SK-N-SH treated with all-trans-retinoic acid at 6 μM for 48 hours (cell line): ENCODE data around the gene DND1.
"Not testable (repeated sequence)": the region's sequence is repeated elsewhere in the genome, so short reads cannot be mapped to it uniquely, and the experiment has no call there.

ENCODE experiments used
- ATAC-seq: fragments of 200-7000 bp; cut with Tn5 transposase; 3 replicates; pipeline ENCODE4 v1.9.1; 2020; ENCODE audit warnings: mild to moderate bottlenecking, moderate library complexity
- ARNTL ChIP-seq: fragments of 450-650 bp; formaldehyde crosslinking; IDR thresholded peaks from 2 replicates; pipeline ENCODE4 v1.5.0; 2020; ENCODE audit warnings: low read depth, mild to moderate bottlenecking, moderate library complexity, borderline replicate concordance
- CSDC2 ChIP-seq: fragments of 250-450 bp; sonication (Bioruptor Pico); IDR thresholded peaks from 2 replicates; pipeline ENCODE4 v1.5.0; 2020; ENCODE audit warnings: mild to moderate bottlenecking, moderate library complexity
- ESRRG ChIP-seq: fragments of 250-450 bp; sonication (Bioruptor Pico); IDR thresholded peaks from 2 replicates; pipeline ENCODE4 v1.6.1; 2021; ENCODE audit warnings: mild to moderate bottlenecking
- GLIS3 ChIP-seq: fragments of 250-450 bp; sonication (Bioruptor Pico); IDR thresholded peaks from 2 replicates; pipeline ENCODE4 v1.5.0; 2020; ENCODE audit warnings: mild to moderate bottlenecking, moderate library complexity
- ISL1 ChIP-seq: fragments of 250-450 bp; sonication (Bioruptor Pico); IDR thresholded peaks from 2 replicates; pipeline ENCODE4 v2.1.2; 2022; ENCODE audit warnings: mild to moderate bottlenecking, moderate library complexity
- OSR1 ChIP-seq: fragments of 250-450 bp; sonication (Bioruptor Pico); IDR thresholded peaks from 2 replicates; pipeline ENCODE4 v1.8.0; 2022; ENCODE audit warnings: moderate library complexity, mild to moderate bottlenecking, inconsistent platforms
- RARB ChIP-seq: fragments of 250-450 bp; sonication (Bioruptor Pico); IDR thresholded peaks from 2 replicates; pipeline ENCODE4 v1.8.0; 2021; ENCODE audit warnings: mild to moderate bottlenecking, moderate library complexity
- SNAI2 ChIP-seq: fragments of 250-450 bp; sonication (Bioruptor Pico); IDR thresholded peaks from 2 replicates; pipeline ENCODE4 v1.5.0; 2020; ENCODE audit warnings: mild to moderate bottlenecking, moderate library complexity
- TOX ChIP-seq: fragments of 250-450 bp; sonication (Bioruptor Pico); IDR thresholded peaks from 2 replicates; pipeline ENCODE4 v1.8.0; 2021; ENCODE audit warnings: mild to moderate bottlenecking, moderate library complexity, borderline replicate concordance
- ZC3H10 ChIP-seq: fragments of 250-450 bp; sonication (Bioruptor Pico); IDR thresholded peaks from 2 replicates; pipeline ENCODE4 v1.5.1; 2021; ENCODE audit warnings: mild to moderate bottlenecking, moderate library complexity
- ZFP3 ChIP-seq: fragments of 250-450 bp; sonication (Bioruptor Pico); IDR thresholded peaks from 2 replicates; pipeline ENCODE4 v1.5.0; 2020; ENCODE audit warnings: mild to moderate bottlenecking, moderate library complexity
- ZFP30 ChIP-seq: fragments of 450-650 bp; formaldehyde crosslinking; IDR thresholded peaks from 2 replicates; pipeline ENCODE4 v1.5.0; 2022; ENCODE audit warnings: mild to moderate bottlenecking, moderate library complexity
- ZNF565 ChIP-seq: fragments of 450-650 bp; formaldehyde crosslinking; conservative IDR thresholded peaks from 2 replicates; pipeline ENCODE4 v1.5.0; 2020; ENCODE audit warnings: low read depth, mild to moderate bottlenecking, moderate library complexity
- ZNF70 ChIP-seq: fragments of 450-650 bp; formaldehyde crosslinking; IDR thresholded peaks from 2 replicates; pipeline ENCODE4 v1.5.0; 2020; ENCODE audit warnings: mild to moderate bottlenecking, moderate library complexity
- ZNF8 ChIP-seq: fragments of 450-650 bp; formaldehyde crosslinking; IDR thresholded peaks from 2 replicates; pipeline ENCODE4 v1.5.0; 2020; ENCODE audit warnings: mild to moderate bottlenecking, moderate library complexity
- TF ChIP-seq, protein P1 (sequence below): fragments of 250-450 bp; sonication (Bioruptor Pico); IDR thresholded peaks from 2 replicates; pipeline ENCODE4 v1.8.0; 2020; ENCODE audit warnings: mild to moderate bottlenecking, moderate library complexity, borderline replicate concordance
- TF ChIP-seq, protein P2 (sequence below): fragments of 250-450 bp; sonication (Bioruptor Pico); IDR thresholded peaks from 2 replicates; pipeline ENCODE4 v1.5.1; 2021; ENCODE audit warnings: mild to moderate bottlenecking, moderate library complexity
- TF ChIP-seq, protein P3 (sequence below): fragments of 250-450 bp; sonication (Bioruptor Pico); IDR thresholded peaks from 2 replicates; pipeline ENCODE4 v1.5.0; 2020; ENCODE audit warnings: mild to moderate bottlenecking, moderate library complexity
- TF ChIP-seq, protein P4 (sequence below): fragments of 250-450 bp; sonication (Bioruptor Pico); IDR thresholded peaks from 2 replicates; pipeline ENCODE4 v1.5.1; 2020; ENCODE audit warnings: low read depth, mild to moderate bottlenecking, moderate library complexity

The DND1 gene

DNA sequence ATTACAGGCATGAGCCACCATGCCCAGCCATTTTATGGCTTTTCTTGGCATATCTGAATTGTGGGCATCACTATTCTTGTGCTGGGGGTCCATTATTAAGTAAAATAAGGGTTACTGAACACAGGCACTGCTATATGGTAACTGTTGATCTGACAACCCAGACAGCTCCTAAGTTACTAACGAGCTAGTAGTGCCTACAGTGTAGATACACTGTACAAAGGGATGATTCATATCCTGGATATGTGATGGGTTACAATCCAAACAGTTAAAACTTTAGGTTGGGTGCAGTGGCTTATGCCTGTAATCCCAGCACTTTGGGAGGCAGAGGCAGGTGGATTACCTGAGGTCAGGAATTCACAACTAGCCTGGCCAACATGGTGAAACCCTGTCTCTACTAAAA is 44.7 kb downstream of the DND1 start:
- TF ChIP-seq ZC3H10 (CRISPR knock-in tag) (no peak), ZNF8 (CRISPR knock-in tag) (no peak), RARB (CRISPR knock-in tag) (no peak), ESRRG (CRISPR knock-in tag) (no peak), GLIS3 (no peak), CSDC2 (no peak), TOX (CRISPR knock-in tag) (no peak), ZFP30 (CRISPR knock-in tag) (no peak), OSR1 (CRISPR knock-in tag) (no peak), ZFP3 (CRISPR knock-in tag) (no peak), ARNTL (CRISPR knock-in tag) (no peak), SNAI2 (CRISPR knock-in tag) (no peak), ZNF565 (CRISPR knock-in tag) (no peak), ZNF70 (CRISPR knock-in tag) (no peak)
- TF ChIP-seq, protein P1, sequence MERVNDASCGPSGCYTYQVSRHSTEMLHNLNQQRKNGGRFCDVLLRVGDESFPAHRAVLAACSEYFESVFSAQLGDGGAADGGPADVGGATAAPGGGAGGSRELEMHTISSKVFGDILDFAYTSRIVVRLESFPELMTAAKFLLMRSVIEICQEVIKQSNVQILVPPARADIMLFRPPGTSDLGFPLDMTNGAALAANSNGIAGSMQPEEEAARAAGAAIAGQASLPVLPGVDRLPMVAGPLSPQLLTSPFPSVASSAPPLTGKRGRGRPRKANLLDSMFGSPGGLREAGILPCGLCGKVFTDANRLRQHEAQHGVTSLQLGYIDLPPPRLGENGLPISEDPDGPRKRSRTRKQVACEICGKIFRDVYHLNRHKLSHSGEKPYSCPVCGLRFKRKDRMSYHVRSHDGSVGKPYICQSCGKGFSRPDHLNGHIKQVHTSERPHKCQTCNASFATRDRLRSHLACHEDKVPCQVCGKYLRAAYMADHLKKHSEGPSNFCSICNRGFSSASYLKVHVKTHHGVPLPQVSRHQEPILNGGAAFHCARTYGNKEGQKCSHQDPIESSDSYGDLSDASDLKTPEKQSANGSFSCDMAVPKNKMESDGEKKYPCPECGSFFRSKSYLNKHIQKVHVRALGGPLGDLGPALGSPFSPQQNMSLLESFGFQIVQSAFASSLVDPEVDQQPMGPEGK (CRISPR knock-in tag), result no peak
- TF ChIP-seq, protein P2, sequence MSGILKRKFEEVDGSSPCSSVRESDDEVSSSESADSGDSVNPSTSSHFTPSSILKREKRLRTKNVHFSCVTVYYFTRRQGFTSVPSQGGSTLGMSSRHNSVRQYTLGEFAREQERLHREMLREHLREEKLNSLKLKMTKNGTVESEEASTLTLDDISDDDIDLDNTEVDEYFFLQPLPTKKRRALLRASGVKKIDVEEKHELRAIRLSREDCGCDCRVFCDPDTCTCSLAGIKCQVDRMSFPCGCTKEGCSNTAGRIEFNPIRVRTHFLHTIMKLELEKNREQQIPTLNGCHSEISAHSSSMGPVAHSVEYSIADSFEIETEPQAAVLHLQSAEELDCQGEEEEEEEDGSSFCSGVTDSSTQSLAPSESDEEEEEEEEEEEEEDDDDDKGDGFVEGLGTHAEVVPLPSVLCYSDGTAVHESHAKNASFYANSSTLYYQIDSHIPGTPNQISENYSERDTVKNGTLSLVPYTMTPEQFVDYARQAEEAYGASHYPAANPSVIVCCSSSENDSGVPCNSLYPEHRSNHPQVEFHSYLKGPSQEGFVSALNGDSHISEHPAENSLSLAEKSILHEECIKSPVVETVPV (CRISPR knock-in tag), result no peak
- TF ChIP-seq, protein P3, sequence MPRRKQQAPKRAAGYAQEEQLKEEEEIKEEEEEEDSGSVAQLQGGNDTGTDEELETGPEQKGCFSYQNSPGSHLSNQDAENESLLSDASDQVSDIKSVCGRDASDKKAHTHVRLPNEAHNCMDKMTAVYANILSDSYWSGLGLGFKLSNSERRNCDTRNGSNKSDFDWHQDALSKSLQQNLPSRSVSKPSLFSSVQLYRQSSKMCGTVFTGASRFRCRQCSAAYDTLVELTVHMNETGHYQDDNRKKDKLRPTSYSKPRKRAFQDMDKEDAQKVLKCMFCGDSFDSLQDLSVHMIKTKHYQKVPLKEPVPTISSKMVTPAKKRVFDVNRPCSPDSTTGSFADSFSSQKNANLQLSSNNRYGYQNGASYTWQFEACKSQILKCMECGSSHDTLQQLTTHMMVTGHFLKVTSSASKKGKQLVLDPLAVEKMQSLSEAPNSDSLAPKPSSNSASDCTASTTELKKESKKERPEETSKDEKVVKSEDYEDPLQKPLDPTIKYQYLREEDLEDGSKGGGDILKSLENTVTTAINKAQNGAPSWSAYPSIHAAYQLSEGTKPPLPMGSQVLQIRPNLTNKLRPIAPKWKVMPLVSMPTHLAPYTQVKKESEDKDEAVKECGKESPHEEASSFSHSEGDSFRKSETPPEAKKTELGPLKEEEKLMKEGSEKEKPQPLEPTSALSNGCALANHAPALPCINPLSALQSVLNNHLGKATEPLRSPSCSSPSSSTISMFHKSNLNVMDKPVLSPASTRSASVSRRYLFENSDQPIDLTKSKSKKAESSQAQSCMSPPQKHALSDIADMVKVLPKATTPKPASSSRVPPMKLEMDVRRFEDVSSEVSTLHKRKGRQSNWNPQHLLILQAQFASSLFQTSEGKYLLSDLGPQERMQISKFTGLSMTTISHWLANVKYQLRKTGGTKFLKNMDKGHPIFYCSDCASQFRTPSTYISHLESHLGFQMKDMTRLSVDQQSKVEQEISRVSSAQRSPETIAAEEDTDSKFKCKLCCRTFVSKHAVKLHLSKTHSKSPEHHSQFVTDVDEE (CRISPR knock-in tag), result no peak
- TF ChIP-seq, protein P4, sequence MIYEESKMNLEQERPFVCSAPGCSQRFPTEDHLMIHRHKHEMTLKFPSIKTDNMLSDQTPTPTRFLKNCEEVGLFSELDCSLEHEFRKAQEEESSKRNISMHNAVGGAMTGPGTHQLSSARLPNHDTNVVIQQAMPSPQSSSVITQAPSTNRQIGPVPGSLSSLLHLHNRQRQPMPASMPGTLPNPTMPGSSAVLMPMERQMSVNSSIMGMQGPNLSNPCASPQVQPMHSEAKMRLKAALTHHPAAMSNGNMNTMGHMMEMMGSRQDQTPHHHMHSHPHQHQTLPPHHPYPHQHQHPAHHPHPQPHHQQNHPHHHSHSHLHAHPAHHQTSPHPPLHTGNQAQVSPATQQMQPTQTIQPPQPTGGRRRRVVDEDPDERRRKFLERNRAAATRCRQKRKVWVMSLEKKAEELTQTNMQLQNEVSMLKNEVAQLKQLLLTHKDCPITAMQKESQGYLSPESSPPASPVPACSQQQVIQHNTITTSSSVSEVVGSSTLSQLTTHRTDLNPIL (CRISPR knock-in tag), result no peak
- TF ChIP-seq, all 23 proteins: peak for 0
- ATAC-seq, result no peak

DNA sequence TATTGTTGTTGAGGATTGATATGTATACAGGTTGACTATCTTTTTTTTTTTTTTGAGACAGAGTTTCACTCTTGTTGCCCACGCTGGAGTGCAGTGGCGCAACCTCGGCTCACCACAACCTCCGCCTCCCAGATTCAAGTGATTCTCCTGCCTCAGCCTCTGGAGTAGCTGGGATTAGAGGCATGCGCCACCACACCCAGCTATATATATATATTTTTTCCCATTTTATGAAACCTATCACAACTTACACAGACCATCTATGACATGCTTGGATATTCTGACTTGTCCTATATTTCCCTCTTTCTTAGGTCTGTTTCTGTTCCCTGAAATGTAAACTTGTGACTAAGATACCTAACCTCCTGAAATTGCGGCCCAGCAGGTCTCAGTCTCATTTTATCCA is 45.4 kb downstream of the DND1 start:
- ATAC-seq, result no peak
- TF ChIP-seq ZNF8 (CRISPR knock-in tag) (no peak), ZFP30 (CRISPR knock-in tag) (no peak), ISL1 (no peak), TOX (CRISPR knock-in tag) (no peak), GLIS3 (no peak)

DNA sequence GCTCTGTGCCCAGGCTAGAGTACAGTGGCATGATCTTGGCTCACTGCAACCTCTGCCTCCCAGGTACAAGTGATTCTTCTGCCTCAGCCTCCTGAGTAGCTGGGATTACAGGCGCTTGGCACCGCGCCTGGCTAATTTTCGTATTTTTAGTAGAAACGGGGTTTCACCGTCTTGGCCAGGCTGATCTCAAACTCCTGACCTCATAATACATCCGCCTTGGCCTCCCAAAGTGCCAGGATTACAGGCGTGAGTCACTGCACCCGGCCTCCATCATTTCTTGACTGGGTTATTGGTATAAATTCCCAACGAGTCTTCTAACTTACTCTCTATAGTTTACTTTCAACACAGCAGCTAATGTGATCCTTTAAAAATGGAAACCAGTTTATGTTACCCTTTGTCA is 48.5 kb downstream of the DND1 start:
- ATAC-seq, result not testable (repeated sequence)

DNA sequence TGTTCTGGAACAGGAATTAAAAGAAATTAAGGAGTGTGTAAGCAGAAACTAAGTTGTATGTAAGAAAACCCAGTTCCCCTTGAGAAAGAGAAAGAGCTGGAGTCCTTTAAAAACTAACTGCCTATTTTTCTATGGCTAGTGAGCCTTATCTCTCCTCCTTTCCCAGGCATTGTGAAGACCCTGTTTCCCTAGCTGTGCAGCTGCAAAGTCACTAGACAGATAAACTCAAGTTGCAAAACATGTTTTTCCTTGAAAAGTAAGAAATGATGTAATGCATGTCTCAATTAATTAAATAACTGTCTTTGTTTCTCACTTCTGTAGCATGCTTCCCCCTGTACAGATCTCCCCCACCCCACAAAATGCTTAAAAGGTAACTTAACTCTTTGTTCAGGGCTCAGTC is 50.3 kb downstream of the DND1 start:
- ATAC-seq, result not testable (repeated sequence)

DNA sequence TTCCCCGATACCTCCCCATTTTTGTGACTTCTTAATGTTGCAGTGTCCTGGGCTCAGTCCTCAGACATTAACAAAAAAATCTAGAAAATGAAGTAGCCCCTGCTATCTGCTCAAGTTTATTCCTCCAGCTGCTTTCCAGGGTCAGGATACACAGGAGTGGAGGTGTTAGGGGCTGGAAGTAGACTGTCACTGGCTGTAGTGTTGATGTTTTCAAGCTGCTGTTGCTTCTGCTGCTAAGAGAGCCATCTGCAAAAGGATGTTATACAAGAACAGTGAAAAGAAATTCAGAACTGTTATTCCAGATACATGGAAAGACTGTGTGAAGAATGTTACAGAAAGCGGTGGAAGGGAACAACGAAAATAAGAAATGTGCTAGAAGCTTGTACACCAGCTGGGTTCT is 51.1 kb downstream of the DND1 start:
- no peak for ATAC-seq
- TF ChIP-seq OSR1 (CRISPR knock-in tag), result no peak
- no peak for TF ChIP-seq ZNF8 (CRISPR knock-in tag)
- TF ChIP-seq CSDC2, result no peak
- no peak for TF ChIP-seq GLIS3
- TF ChIP-seq, protein P2 (CRISPR knock-in tag), result no peak
- no peak for TF ChIP-seq ZFP30 (CRISPR knock-in tag)
